ENCODE data around the gene KRTAP12-3.
"Not testable (repeated sequence)": the region's sequence is repeated elsewhere in the genome, so short reads cannot be mapped to it uniquely, and the experiment has no call there.

Gene KRTAP12-3

GRCh38 chr21:44657635-44658540, at the start of gene KRTAP12-3:
KRTAP12-3 (plus strand) TSS chr21:44657932; CDS start chr21:44657980, 48 bp downstream.
- DNase-seq = no peak

- DNase-seq = no peak
Observed at GRCh38 chr21:44609193-44609592, 48.5 kb upstream of the KRTAP12-3 start.

GRCh38 chr21:44610157-44610843, 47.4 kb upstream of the KRTAP12-3 start:
- not testable (repeated sequence) for DNase-seq

GRCh38 chr21:44611551-44611950, 46.2 kb upstream of the KRTAP12-3 start:
- no peak for DNase-seq

- DNase-seq = no peak
Observed at GRCh38 chr21:44612029-44612486, 45.7 kb upstream of the KRTAP12-3 start, which contains the start of gene KRTAP10-8. KRTAP10-8 (plus strand) TSS chr21:44612079; CDS start chr21:44612101, 22 bp downstream.

GRCh38 chr21:44612669-44613229, 45.0 kb upstream of the KRTAP12-3 start:
- no peak for DNase-seq

GRCh38 chr21:44613386-44614155, 44.2 kb upstream of the KRTAP12-3 start:
- DNase-seq = no peak

GRCh38 chr21:44614161-44614631, 43.5 kb upstream of the KRTAP12-3 start:
- DNase-seq = no peak

- DNase-seq = no peak
Observed at GRCh38 chr21:44614961-44615391, 42.8 kb upstream of the KRTAP12-3 start.

GRCh38 chr21:44615466-44615865, 42.3 kb upstream of the KRTAP12-3 start:
- DNase-seq = no peak

GRCh38 chr21:44615911-44616590, 41.7 kb upstream of the KRTAP12-3 start:
- DNase-seq = no peak

GRCh38 chr21:44616591-44616926, 41.2 kb upstream of the KRTAP12-3 start:
- no peak for DNase-seq

GRCh38 chr21:44617071-44617501, 40.6 kb upstream of the KRTAP12-3 start:
- DNase-seq = no peak

- DNase-seq = no peak
Observed at GRCh38 chr21:44618504-44618903, 39.2 kb upstream of the KRTAP12-3 start.

GRCh38 chr21:44618909-44619308, 38.8 kb upstream of the KRTAP12-3 start:
- no peak for DNase-seq

- no peak for DNase-seq
Observed at GRCh38 chr21:44619886-44620285, 37.8 kb upstream of the KRTAP12-3 start.

GRCh38 chr21:44623575-44623974, 34.2 kb upstream of the KRTAP12-3 start:
- no peak for DNase-seq

GRCh38 chr21:44625756-44626155, 32.0 kb upstream of the KRTAP12-3 start:
- DNase-seq = no peak

- no peak for DNase-seq
Observed at GRCh38 chr21:44626262-44626661, 31.5 kb upstream of the KRTAP12-3 start.

- no peak for DNase-seq
Observed at GRCh38 chr21:44626673-44627143, 31.0 kb upstream of the KRTAP12-3 start, which contains the start of gene KRTAP10-9. KRTAP10-9 (plus strand) TSS chr21:44627093; CDS start chr21:44627172, 79 bp downstream.

GRCh38 chr21:44627181-44627822, 30.4 kb upstream of the KRTAP12-3 start:
- DNase-seq = not testable (repeated sequence)

All from C1 segment of cervical spinal cord (tissue), 14 donors.